ENCODE measurements around the gene CERS6. TPM values are rescaled to one million over a fixed set of nuclear protein-coding genes. Genes with fewer than 3 reads are reported as not detected.

CERS6 gene
- total RNA-seq, 1 experiment from 2014 or later, result 30.3 TPM

DNA sequence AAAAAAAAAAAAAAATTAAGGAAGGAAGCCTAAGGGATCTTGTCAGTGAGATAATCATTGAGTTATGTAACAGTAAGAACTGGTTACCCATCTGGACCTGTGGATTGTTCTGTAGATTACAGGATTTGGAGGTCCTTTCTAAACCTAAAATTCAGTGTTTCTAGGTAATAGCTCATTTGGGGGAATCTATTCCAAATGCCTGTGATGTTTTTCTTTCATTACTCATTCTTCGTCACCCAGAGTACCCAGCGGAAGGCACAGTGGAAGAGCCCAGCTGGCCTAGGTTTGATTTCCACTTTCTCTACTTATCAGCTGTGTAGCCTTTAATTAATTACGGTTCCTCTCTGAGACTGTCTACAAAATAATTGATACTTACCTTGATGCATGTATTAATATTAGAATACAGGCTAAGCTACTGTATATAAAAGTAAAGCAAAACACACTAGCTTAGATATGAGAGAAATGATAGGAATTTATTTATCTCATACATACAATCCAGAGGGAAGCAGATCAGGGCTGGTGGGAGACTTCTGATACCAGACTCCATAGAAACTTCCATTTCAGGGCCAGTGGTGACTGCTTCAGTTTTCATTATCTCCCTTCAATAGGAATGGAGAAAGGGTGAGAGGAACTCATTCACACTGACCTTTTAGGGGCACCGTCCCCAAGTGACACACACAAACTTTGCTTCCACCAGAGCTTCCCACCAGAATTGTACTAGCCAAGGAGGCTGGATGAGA lies 230.6 kb downstream of the CERS6 start:
- H3K27ac ChIP-seq (ENCODE audit: low read length), result no peak overlapping the region
- no peaks in the 10 kb centered on the region for H3K4me1 ChIP-seq (ENCODE audit: control insufficient read depth, insufficient read depth, low read length)
- no peaks in the 10 kb centered on the region for H3K36me3 ChIP-seq (ENCODE audit: control insufficient read depth, insufficient read depth, low read length)
- BruUV-seq (replicated peaks), result no TSS peak
- H3K4me3 ChIP-seq (ENCODE audit: low read depth in 2 of 2, low read length in 2 of 2), result no peak overlapping the region
- H3K27me3 ChIP-seq (ENCODE audit: control insufficient read depth, insufficient read depth, low read length), result no peaks in the 10 kb centered on the region
- ChIA-PET POLR2A (no interaction called here), CTCF (no interaction called here)
- TF ChIP-seq POLR2AphosphoS5 (IDR thresholded peaks at IDR 0.05; ENCODE audit: low read depth, low read length) (no peak), CTCF (IDR thresholded peaks at IDR 0.05) (no peak), SIN3A (IDR thresholded peaks at IDR 0.05; ENCODE audit: borderline replicate concordance, insufficient read depth, low read depth, low read length) (no peak), TCF7L2 (IDR thresholded peaks at IDR 0.05; ENCODE audit: low read depth, low read length) (no peak)
- TF ChIP-seq, protein P1, sequence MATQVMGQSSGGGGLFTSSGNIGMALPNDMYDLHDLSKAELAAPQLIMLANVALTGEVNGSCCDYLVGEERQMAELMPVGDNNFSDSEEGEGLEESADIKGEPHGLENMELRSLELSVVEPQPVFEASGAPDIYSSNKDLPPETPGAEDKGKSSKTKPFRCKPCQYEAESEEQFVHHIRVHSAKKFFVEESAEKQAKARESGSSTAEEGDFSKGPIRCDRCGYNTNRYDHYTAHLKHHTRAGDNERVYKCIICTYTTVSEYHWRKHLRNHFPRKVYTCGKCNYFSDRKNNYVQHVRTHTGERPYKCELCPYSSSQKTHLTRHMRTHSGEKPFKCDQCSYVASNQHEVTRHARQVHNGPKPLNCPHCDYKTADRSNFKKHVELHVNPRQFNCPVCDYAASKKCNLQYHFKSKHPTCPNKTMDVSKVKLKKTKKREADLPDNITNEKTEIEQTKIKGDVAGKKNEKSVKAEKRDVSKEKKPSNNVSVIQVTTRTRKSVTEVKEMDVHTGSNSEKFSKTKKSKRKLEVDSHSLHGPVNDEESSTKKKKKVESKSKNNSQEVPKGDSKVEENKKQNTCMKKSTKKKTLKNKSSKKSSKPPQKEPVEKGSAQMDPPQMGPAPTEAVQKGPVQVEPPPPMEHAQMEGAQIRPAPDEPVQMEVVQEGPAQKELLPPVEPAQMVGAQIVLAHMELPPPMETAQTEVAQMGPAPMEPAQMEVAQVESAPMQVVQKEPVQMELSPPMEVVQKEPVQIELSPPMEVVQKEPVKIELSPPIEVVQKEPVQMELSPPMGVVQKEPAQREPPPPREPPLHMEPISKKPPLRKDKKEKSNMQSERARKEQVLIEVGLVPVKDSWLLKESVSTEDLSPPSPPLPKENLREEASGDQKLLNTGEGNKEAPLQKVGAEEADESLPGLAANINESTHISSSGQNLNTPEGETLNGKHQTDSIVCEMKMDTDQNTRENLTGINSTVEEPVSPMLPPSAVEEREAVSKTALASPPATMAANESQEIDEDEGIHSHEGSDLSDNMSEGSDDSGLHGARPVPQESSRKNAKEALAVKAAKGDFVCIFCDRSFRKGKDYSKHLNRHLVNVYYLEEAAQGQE (IDR thresholded peaks at IDR 0.05; ENCODE audit: insufficient read depth in 1 of 2, low read depth in 2 of 2, low read length in 1 of 2), result no peak
- DNase-seq (ENCODE audit: low read depth, low spot score) (no peak), ATAC-seq (no peak)
- intact Hi-C loops (cut with micrococcal nuclease; ENCODE audit: unreplicated experiment) (loop anchor here (2.0 kb wide), 1 partner anchor 340 kb away; no protein-coding TSS in a partner anchor), in situ Hi-C loops (cut with HindIII; ENCODE audit: low pct_unique_long_range_greater_than_20kb, low sequenced_read_pairs) (no loop called here)
- no peaks in the 10 kb centered on the region for H3K9me3 ChIP-seq (ENCODE audit: control insufficient read depth, insufficient read depth, low read depth, low read length)

DNA sequence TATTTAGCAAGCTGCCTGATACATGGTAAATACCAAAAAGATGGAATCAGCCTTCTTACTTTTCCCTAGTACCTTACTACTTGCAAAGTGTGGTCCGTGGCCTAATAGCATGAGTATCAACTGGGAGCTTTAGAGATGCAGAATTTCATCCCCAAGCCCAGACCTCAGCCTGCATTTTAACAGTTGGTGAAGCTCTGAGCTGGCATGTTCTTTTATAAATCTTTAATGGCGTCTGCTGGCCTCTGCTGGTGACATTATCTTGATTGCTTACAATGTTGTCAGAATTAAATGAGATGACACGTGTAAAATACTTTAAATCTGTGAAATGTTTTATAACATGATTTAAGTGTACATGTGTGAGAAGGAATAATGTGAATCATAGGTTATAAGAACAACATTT lies 231.2 kb downstream of the CERS6 start:
- no peak overlapping the region for H3K4me3 ChIP-seq (ENCODE audit: low read depth in 2 of 2, low read length in 2 of 2)
- H3K4me1 ChIP-seq (ENCODE audit: control insufficient read depth, insufficient read depth, low read length), result no peaks in the 10 kb centered on the region
- H3K27ac ChIP-seq (ENCODE audit: low read length), result no peak overlapping the region
- H3K27me3 ChIP-seq (ENCODE audit: control insufficient read depth, insufficient read depth, low read length), result no peaks in the 10 kb centered on the region
- CTCF ChIA-PET, result interaction anchor here (0.7 kb wide), 1 partner anchor 244 kb away, joined by 3 read pairs; no protein-coding TSS in a partner anchor
- BruUV-seq (replicated peaks), result no TSS peak
- ATAC-seq, result peak; percentile 53; the same call in 1 of the 2 replicates
- no peaks in the 10 kb centered on the region for H3K9me3 ChIP-seq (ENCODE audit: control insufficient read depth, insufficient read depth, low read depth, low read length)
- TF ChIP-seq TCF7L2 (IDR thresholded peaks at IDR 0.05; ENCODE audit: low read depth, low read length), result no peak
- TF ChIP-seq CTCF (IDR thresholded peaks at IDR 0.05), result peak; percentile 49
- no peak for TF ChIP-seq POLR2AphosphoS5 (IDR thresholded peaks at IDR 0.05; ENCODE audit: low read depth, low read length)
- TF ChIP-seq, protein P1 (IDR thresholded peaks at IDR 0.05; ENCODE audit: insufficient read depth in 1 of 2, low read depth in 2 of 2, low read length in 1 of 2), result no peak
- TF ChIP-seq SIN3A (IDR thresholded peaks at IDR 0.05; ENCODE audit: borderline replicate concordance, insufficient read depth, low read depth, low read length), result no peak
- POLR2A ChIA-PET, result no interaction called here
- intact Hi-C loops (cut with micrococcal nuclease; ENCODE audit: unreplicated experiment) (loop anchor here (2.0 kb wide), 1 partner anchor 341 kb away; no protein-coding TSS in a partner anchor), in situ Hi-C loops (cut with HindIII; ENCODE audit: low pct_unique_long_range_greater_than_20kb, low sequenced_read_pairs) (no loop called here)
- H3K36me3 ChIP-seq (ENCODE audit: control insufficient read depth, insufficient read depth, low read length), result no peaks in the 10 kb centered on the region
- DNase-seq (ENCODE audit: low read depth, low spot score), result no peak
